MM.1S (cell line): ENCODE measurements around the gene TIMM50.
"Not testable (repeated sequence)": the region's sequence is repeated elsewhere in the genome, so short reads cannot be mapped to it uniquely, and the experiment has no call there.

ENCODE experiments used
- EZH2phosphoT487 ChIP-seq: fragments of 300-600 bp; sonication (generic); IDR thresholded peaks from 2 replicates; pipeline ENCODE4 v1.6.1; 2018; ENCODE audit warnings: antibody characterized with exemption, low read length
- TF ChIP-seq, protein P1 (sequence below): fragments of 300-600 bp; sonication (generic); IDR thresholded peaks from 2 replicates; pipeline ENCODE4 v1.5.1; 2016; ENCODE audit warnings: antibody characterized with exemption, low read length, mixed read lengths

DNA sequence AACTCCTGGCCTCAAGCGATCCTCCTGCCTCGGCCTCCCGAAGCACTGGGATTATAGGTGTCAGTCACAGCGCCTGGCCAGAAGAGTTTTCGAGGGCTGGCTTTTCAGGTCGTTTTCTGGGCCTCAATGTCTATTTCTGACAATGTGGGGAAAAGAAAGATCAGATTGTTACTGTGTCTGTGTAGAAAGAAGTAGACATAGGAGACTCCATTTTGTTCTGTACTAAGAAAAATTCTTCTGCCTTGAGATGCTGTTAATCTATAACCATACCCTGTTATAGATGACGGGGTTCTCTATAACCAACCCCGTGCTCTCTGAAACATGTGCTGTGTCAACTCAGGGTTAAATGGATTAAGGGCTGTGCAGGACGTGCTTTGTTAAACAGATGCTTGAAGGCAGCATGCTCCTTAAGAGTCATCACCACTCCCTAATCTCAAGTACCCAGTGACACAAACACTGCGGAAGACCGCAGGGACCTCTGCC is 1.3 kb upstream of the TIMM50 start:
- TF ChIP-seq EZH2phosphoT487, result not testable (repeated sequence)
- TF ChIP-seq, protein P1, sequence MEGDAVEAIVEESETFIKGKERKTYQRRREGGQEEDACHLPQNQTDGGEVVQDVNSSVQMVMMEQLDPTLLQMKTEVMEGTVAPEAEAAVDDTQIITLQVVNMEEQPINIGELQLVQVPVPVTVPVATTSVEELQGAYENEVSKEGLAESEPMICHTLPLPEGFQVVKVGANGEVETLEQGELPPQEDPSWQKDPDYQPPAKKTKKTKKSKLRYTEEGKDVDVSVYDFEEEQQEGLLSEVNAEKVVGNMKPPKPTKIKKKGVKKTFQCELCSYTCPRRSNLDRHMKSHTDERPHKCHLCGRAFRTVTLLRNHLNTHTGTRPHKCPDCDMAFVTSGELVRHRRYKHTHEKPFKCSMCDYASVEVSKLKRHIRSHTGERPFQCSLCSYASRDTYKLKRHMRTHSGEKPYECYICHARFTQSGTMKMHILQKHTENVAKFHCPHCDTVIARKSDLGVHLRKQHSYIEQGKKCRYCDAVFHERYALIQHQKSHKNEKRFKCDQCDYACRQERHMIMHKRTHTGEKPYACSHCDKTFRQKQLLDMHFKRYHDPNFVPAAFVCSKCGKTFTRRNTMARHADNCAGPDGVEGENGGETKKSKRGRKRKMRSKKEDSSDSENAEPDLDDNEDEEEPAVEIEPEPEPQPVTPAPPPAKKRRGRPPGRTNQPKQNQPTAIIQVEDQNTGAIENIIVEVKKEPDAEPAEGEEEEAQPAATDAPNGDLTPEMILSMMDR, result not testable (repeated sequence)
